Testis (tissue), 2 donors: ENCODE data around the gene MMP20.

Experiments used
- CTCF ChIP-seq, 3 experiments: fragments of 450-650 bp in 2 of 3; fragments of 200-600 bp in 1 of 3; sonication (generic) in 1 of 3; IDR thresholded peaks; one replicate each; pipeline ENCODE4 v1.5.1; 2016 to 2019; ENCODE audit warnings: antibody characterized with exemption in 3 of 3, mild to moderate bottlenecking in 2 of 3, moderate library complexity in 1 of 3
- POLR2A ChIP-seq: fragments of 450-650 bp; IDR thresholded peaks from one replicate; pipeline ENCODE4 v1.6.1; 2017; ENCODE audit warnings: antibody characterized with exemption, mild to moderate bottlenecking, moderate library complexity

DNA sequence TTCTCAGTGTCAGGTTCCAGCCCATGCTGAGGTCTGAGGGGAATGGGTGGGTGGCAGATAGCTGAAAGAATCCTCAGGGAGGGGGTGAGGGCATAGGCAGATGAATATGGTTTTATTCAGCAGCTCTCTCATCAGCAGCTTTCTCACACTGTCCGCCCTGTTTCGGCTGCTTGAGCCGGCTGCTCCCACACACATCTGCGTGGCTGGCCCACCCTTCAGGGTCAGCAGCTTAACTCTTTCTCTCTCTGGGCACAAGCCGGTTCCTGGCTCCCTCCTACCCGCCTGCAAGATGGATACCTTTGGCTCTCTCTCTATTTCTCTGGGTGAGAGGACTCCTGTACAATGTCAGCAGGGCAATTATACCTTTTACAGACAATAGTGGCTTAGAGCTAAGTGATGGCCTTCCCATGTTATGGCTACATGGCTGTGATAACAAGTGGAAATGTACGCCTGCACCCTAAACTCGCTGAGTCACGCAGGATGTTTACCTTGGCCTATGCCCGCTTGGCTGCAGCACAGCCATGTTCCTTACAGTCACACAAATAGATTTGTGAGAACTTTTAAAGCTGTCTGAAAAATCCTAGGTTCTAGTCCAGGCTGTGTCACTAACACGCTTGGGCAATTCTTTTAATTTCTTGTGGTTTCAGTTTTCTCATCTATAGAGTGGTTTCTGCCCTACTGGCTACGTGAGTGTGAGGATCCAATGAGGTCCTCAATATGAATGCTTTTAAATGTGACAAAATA lies 4.1 kb downstream of the MMP20 start:
- TF ChIP-seq POLR2A (no peak), CTCF (IDR thresholded peaks at IDR 0.05) (no peak)
